Eye (tissue), 1 donor: ENCODE data around the gene PYHIN1.
"Not testable (repeated sequence)": the region's sequence is repeated elsewhere in the genome, so short reads cannot be mapped to it uniquely, and the experiment has no call there.

ENCODE experiments used
- DNase-seq: peaks from one replicate; pipeline ENCODE4 v3.0.0-alpha.2; 2015

Gene PYHIN1

GRCh38 chr1:158983235-158983634 lies 51.9 kb downstream of the PYHIN1 start:
- no peak for DNase-seq

- no peak for DNase-seq
These were observed 53.0 kb downstream of the PYHIN1 start for GRCh38 chr1:158984386-158984785.

- no peak for DNase-seq
These were observed 58.1 kb downstream of the PYHIN1 start for GRCh38 chr1:158989424-158989823.

GRCh38 chr1:158992787-158993312 lies 61.5 kb downstream of the PYHIN1 start:
- DNase-seq, result no peak

GRCh38 chr1:158996998-158997397 lies 65.6 kb downstream of the PYHIN1 start:
- no peak for DNase-seq

- no peak for DNase-seq
These were observed 66.9 kb downstream of the PYHIN1 start for GRCh38 chr1:158998037-158998780.

GRCh38 chr1:158998781-158999161 lies 67.4 kb downstream of the PYHIN1 start:
- DNase-seq, result peak; percentile 91

- DNase-seq, result peak; percentile 91
These were observed 68.1 kb downstream of the PYHIN1 start for GRCh38 chr1:158999316-159000069.

GRCh38 chr1:159000070-159000409 lies 68.7 kb downstream of the PYHIN1 start:
- no peak for DNase-seq

GRCh38 chr1:159000625-159001024 lies 69.3 kb downstream of the PYHIN1 start:
- DNase-seq, result peak; percentile 62

GRCh38 chr1:159005161-159005560 lies 73.8 kb downstream of the PYHIN1 start:
- DNase-seq, result no peak

GRCh38 chr1:159005676-159006075 lies 74.3 kb downstream of the PYHIN1 start:
- DNase-seq, result peak; percentile 24

GRCh38 chr1:159006210-159006807 lies 75.0 kb downstream of the PYHIN1 start:
- DNase-seq, result not testable (repeated sequence)

GRCh38 chr1:159007726-159008125 lies 76.4 kb downstream of the PYHIN1 start:
- no peak for DNase-seq

- DNase-seq, result no peak
These were observed 77.4 kb downstream of the PYHIN1 start for GRCh38 chr1:159008744-159009188.

GRCh38 chr1:159009287-159009686 lies 77.9 kb downstream of the PYHIN1 start:
- no peak for DNase-seq

GRCh38 chr1:159009704-159010361 lies 78.5 kb downstream of the PYHIN1 start, which contains the start of gene IFI16:
IFI16 (plus strand) TSS chr1:159009907; CDS start chr1:159014681, 4,774 bp downstream.
- peak; percentile 37 for DNase-seq

GRCh38 chr1:159010391-159010790 lies 79.0 kb downstream of the PYHIN1 start:
- no peak for DNase-seq

- not testable (repeated sequence) for DNase-seq
These were observed 79.6 kb downstream of the PYHIN1 start for GRCh38 chr1:159011001-159011400.

- DNase-seq, result no peak
These were observed 80.4 kb downstream of the PYHIN1 start for GRCh38 chr1:159011751-159012150.

- DNase-seq, result peak; percentile 59
These were observed 81.1 kb downstream of the PYHIN1 start for GRCh38 chr1:159012495-159012894.

- no peak for DNase-seq
These were observed 82.7 kb downstream of the PYHIN1 start for GRCh38 chr1:159014003-159014571.

- no peak for DNase-seq
These were observed 83.5 kb downstream of the PYHIN1 start for GRCh38 chr1:159014851-159015250.
